Breast epithelium (tissue), 3 donors: ENCODE data around the gene MAML3.

Source experiments
- POLR2A ChIP-seq: fragments of 450-650 bp; IDR thresholded peaks from one replicate; pipeline ENCODE4 v1.6.1; 2016; ENCODE audit warnings: antibody characterized with exemption, mild to moderate bottlenecking, moderate library complexity
- POLR2AphosphoS5 ChIP-seq, 3 donors: sonication (generic); formaldehyde crosslinking; IDR thresholded peaks; one replicate each; pipeline ENCODE4 v1.6.1; 2017; ENCODE audit warnings: antibody characterized with exemption in 3 of 3
- TF ChIP-seq, protein P1 (sequence below), 3 donors: fragments of 450-650 bp; IDR thresholded peaks; one replicate each; pipeline ENCODE4 v1.5.1; 2016 to 2017; ENCODE audit warnings: antibody characterized with exemption in 3 of 3, mild to moderate bottlenecking in 3 of 3, moderate library complexity in 3 of 3

DNA sequence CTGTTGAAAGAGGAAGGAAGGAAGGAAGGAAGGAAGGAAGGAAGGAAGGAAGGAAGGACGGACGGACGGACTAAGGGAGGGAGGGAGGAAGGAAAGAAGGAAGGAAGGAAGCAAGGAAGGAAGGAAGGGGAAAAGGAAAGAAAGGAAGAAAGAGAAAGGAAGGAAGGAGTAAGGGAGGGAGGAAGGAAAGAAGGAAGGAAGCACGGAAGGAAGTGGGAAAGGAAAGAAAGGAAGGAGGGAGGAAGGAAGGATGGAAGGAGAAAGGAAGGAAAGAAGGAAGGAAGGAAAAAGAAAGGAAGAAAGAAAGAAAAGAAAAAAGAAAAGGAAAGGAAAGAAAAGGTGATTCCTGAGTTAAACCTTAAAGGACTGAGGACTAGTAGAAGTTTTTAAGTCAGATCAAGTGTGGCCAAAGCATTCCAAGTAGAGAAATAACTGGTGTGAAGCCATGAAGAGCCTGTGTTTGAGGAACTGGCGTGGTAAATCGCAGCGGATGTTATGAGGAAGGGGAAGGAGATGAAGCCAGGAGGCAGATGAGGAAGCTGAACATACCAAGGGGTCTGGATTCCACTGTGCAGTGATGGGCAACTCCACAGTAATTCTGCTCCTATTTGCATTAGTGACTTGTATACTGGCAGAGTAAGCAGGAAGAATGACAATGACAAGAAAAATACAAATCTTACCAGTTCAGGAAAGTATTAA is 324.9 kb downstream of the MAML3 start:
- TF ChIP-seq, protein P1, sequence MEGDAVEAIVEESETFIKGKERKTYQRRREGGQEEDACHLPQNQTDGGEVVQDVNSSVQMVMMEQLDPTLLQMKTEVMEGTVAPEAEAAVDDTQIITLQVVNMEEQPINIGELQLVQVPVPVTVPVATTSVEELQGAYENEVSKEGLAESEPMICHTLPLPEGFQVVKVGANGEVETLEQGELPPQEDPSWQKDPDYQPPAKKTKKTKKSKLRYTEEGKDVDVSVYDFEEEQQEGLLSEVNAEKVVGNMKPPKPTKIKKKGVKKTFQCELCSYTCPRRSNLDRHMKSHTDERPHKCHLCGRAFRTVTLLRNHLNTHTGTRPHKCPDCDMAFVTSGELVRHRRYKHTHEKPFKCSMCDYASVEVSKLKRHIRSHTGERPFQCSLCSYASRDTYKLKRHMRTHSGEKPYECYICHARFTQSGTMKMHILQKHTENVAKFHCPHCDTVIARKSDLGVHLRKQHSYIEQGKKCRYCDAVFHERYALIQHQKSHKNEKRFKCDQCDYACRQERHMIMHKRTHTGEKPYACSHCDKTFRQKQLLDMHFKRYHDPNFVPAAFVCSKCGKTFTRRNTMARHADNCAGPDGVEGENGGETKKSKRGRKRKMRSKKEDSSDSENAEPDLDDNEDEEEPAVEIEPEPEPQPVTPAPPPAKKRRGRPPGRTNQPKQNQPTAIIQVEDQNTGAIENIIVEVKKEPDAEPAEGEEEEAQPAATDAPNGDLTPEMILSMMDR (IDR thresholded peaks at IDR 0.05): no peak
- TF ChIP-seq POLR2A (no peak), POLR2AphosphoS5 (IDR thresholded peaks at IDR 0.05) (no peak)
